ENCODE measurements around the gene SLC28A1.

GRCh38 chr15:84888639-84889038 lies 4.2 kb downstream of the SLC28A1 start:
- no peak for TF ChIP-seq CTCF (IDR thresholded peaks at IDR 0.05; ENCODE audit: low read depth, low read length)
- TF ChIP-seq POLR2A (IDR thresholded peaks at IDR 0.05; ENCODE audit: extremely low read depth, insufficient read length): no peak
- no peak for TF ChIP-seq MAX (IDR thresholded peaks at IDR 0.05; ENCODE audit: low read depth, low read length)
- TF ChIP-seq MYC (IDR thresholded peaks at IDR 0.05; ENCODE audit: low read depth, low read length): no peak
